ENCODE measurements around the gene KLLN.

DNA sequence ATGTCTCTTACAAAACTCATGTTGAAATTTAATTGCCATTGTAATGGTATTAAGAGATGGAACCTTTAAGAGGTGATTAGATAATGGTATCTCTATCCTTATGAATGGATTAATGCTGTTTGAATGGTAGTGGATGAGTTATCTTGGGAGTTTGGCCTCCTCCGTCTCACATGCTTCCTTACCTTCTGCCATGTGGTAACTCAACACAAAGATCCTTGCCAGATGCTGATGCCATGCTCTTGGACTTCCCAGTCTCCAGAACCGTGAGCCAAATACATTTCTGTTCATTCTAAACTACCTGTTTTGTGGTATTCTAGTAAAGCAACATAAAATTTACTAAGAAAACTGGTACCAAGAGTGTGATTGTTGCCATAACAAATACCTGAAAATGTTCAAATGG, 23.3 kb upstream of the KLLN start:
- TF ChIP-seq, protein P1, sequence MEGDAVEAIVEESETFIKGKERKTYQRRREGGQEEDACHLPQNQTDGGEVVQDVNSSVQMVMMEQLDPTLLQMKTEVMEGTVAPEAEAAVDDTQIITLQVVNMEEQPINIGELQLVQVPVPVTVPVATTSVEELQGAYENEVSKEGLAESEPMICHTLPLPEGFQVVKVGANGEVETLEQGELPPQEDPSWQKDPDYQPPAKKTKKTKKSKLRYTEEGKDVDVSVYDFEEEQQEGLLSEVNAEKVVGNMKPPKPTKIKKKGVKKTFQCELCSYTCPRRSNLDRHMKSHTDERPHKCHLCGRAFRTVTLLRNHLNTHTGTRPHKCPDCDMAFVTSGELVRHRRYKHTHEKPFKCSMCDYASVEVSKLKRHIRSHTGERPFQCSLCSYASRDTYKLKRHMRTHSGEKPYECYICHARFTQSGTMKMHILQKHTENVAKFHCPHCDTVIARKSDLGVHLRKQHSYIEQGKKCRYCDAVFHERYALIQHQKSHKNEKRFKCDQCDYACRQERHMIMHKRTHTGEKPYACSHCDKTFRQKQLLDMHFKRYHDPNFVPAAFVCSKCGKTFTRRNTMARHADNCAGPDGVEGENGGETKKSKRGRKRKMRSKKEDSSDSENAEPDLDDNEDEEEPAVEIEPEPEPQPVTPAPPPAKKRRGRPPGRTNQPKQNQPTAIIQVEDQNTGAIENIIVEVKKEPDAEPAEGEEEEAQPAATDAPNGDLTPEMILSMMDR (IDR thresholded peaks at IDR 0.05) = no peak
- TF ChIP-seq POLR2A (IDR thresholded peaks at IDR 0.05) = no peak
